K562 (cell line): ENCODE measurements around the gene NXN. TPM values are rescaled to one million over a fixed set of nuclear protein-coding genes. Genes with fewer than 3 reads are reported as not detected.

Experiments
- ATAC-seq: fragments of 200-7000 bp; cut with Tn5 transposase; 3 replicates; pipeline ENCODE4 v1.9.1; 2020; ENCODE audit warnings: moderate library complexity
- BruUV-seq: library from RNA; stranded (reverse); fragments of 400-500 nt; replicated peaks from 2 replicates; lab custom pipeline; 2021; lab: Mats Ljungman, UMichigan
- CTCF ChIA-PET: fragments of 300-600 bp; formaldehyde crosslinking; extraction: SDS; loops from one replicate; lab custom pipeline; 2021; ENCODE audit warnings: low intra/inter-chr PET ratio; lab: Yijun Ruan, JAX
- POLR2A ChIA-PET: fragments of 300-600, 350-650 bp; sonication (Branson Sonifier 250); formaldehyde crosslinking; extraction: SDS; loops from one replicate; lab custom pipeline; 2021; ENCODE audit warnings: antibody characterized with exemption, inconsistent platforms; lab: Yijun Ruan, JAX
- DNase-seq, 4 experiments: peaks; one replicate each; pipeline versions ENCODE4 v3.0.0 to v3.0.0-alpha.2; 2011 to 2018; ENCODE audit warnings: low spot score in 3 of 4, mixed read lengths in 3 of 4; ENCODE audit errors: extremely low read depth in 1 of 4
- FAIRE-seq: peaks from 2 replicates; lab custom pipeline; 2011; peaks lifted over from hg19 to GRCh38; lab: Jason Lieb, UNC
- H2AFZ ChIP-seq: 2 replicates; pipeline ENCODE4 v1.6.0; 2011; ENCODE audit warnings: low read depth, low read length, control low read depth, inconsistent platforms
- H3K27ac ChIP-seq: fragments of 200-600 bp; 3 replicates; pipeline ENCODE4 v1.8.0; 2011; ENCODE audit warnings: low read depth, mild to moderate bottlenecking, control low read depth, inconsistent platforms, low read length, moderate library complexity, mixed read lengths; ENCODE audit errors: extremely low read depth
- H3K27me3 ChIP-seq, 2 experiments: fragments of 300-600 bp in 1 of 2; 2 replicates in 1 of 2; 3 replicates in 1 of 2; pipeline versions ENCODE4 v1.6.0 to v1.8.0; 2011; ENCODE audit warnings: inconsistent platforms in 2 of 2, low read length in 2 of 2, mild to moderate bottlenecking in 1 of 2, mixed read lengths in 1 of 2, moderate library complexity in 1 of 2; ENCODE audit not compliant: control insufficient read depth in 2 of 2, insufficient read depth in 2 of 2
- H3K36me3 ChIP-seq: fragments of 300-600 bp; 3 replicates; pipeline ENCODE4 v1.8.0; 2011; ENCODE audit warnings: mild to moderate bottlenecking, low read length, inconsistent platforms; ENCODE audit not compliant: control insufficient read depth, insufficient read depth
- H3K4me1 ChIP-seq, 2 experiments: fragments of 200-600 bp in 1 of 2; replicated peaks in 1 of 2; 2 replicates in 1 of 2; 3 replicates in 1 of 2; pipeline versions ENCODE4 v1.5.1 to v1.8.0; 2011; ENCODE audit warnings: inconsistent platforms in 2 of 2, low read length in 2 of 2, mild to moderate bottlenecking in 1 of 2, mixed read lengths in 1 of 2, moderate library complexity in 1 of 2; ENCODE audit not compliant: control insufficient read depth in 2 of 2, insufficient read depth in 2 of 2
- H3K4me2 ChIP-seq: 2 replicates; pipeline ENCODE4 v1.6.1; 2011; ENCODE audit warnings: low read length, control low read depth, inconsistent platforms, mixed read lengths; ENCODE audit not compliant: insufficient read depth
- H3K4me3 ChIP-seq: fragments of 200-600 bp; sonication (generic), shearing (Covaris generic); 2 replicates; pipeline ENCODE4 v1.5.1; 2016; ENCODE audit warnings: control low read depth, inconsistent platforms
- H3K79me2 ChIP-seq: fragments of 200-600 bp; 3 replicates; pipeline ENCODE4 v1.8.0; 2011; ENCODE audit warnings: low read length, inconsistent platforms; ENCODE audit not compliant: control insufficient read depth, insufficient read depth
- H3K9ac ChIP-seq, 2 experiments: 2 replicates each; pipeline versions ENCODE4 v1.6.0 to v1.6.1; 2011; ENCODE audit warnings: low read depth in 2 of 2, low read length in 2 of 2, control low read depth in 1 of 2, inconsistent platforms in 1 of 2, mild to moderate bottlenecking in 1 of 2, mixed read lengths in 1 of 2; ENCODE audit not compliant: insufficient read depth in 1 of 2
- H3K9me1 ChIP-seq: one replicate; pipeline ENCODE4 v1.6.0; 2011; ENCODE audit warnings: inconsistent platforms, mild to moderate bottlenecking, low read length, moderate library complexity; ENCODE audit not compliant: control insufficient read depth, insufficient read depth
- H3K9me3 ChIP-seq: replicated peaks from 2 replicates; pipeline ENCODE4 v1.5.1; 2011; ENCODE audit warnings: low read depth, low read length, inconsistent platforms; ENCODE audit not compliant: control insufficient read depth, insufficient read depth
- H4K20me1 ChIP-seq: replicated peaks from 2 replicates; pipeline ENCODE4 v1.6.1; 2011; ENCODE audit warnings: low read length, inconsistent platforms, mixed read lengths; ENCODE audit not compliant: control insufficient read depth, insufficient read depth
- CCAR2 ChIP-seq: fragments of 200-400 bp; formaldehyde crosslinking; IDR thresholded peaks from 2 replicates; pipeline ENCODE4 v1.6.1; 2017; ENCODE audit warnings: mild to moderate bottlenecking, low read depth, low read length
- ILK ChIP-seq: fragments of 450-650 bp; IDR thresholded peaks from 2 replicates; pipeline ENCODE4 v1.6.1; 2016; ENCODE audit warnings: missing genetic modification characterization, low read depth, mild to moderate bottlenecking, missing compliant biosample characterization, moderate library complexity, borderline replicate concordance
- MAFG ChIP-seq: fragments of 450-650 bp; conservative IDR thresholded peaks from 2 replicates; pipeline ENCODE4 v1.6.1; 2016; ENCODE audit warnings: missing genetic modification characterization, missing compliant biosample characterization
- MED1 ChIP-seq: sonication (generic); formaldehyde crosslinking; IDR thresholded peaks from 2 replicates; pipeline ENCODE4 v1.8.1; 2023; ENCODE audit warnings: missing genetic modification reagents, borderline replicate concordance
- MIER1 ChIP-seq: fragments of 450-650 bp; IDR thresholded peaks from 2 replicates; pipeline ENCODE4 v1.6.1; 2016; ENCODE audit warnings: antibody characterized with exemption, mild to moderate bottlenecking, low read depth
- MLLT1 ChIP-seq, 2 experiments: fragments of 450-650 bp; IDR thresholded peaks; 2 replicates each; pipeline ENCODE4 v1.6.1; 2016
- NUFIP1 ChIP-seq: fragments of 450-650 bp; IDR thresholded peaks from 2 replicates; pipeline ENCODE4 v1.6.1; 2018; ENCODE audit not compliant: partially characterized antibody
- PHF20 ChIP-seq: fragments of 450-650 bp; IDR thresholded peaks from 2 replicates; pipeline ENCODE4 v1.6.1; 2018; ENCODE audit not compliant: partially characterized antibody
- POLR3G ChIP-seq: IDR thresholded peaks from 2 replicates; pipeline ENCODE4 v1.6.1; 2011; ENCODE audit not compliant: insufficient read length, insufficient replicate concordance; ENCODE audit errors: extremely low read depth
- RBM34 ChIP-seq: fragments of 200-400 bp; formaldehyde crosslinking; IDR thresholded peaks from 2 replicates; pipeline ENCODE4 v1.6.1; 2018; ENCODE audit warnings: low read length, borderline replicate concordance; ENCODE audit not compliant: insufficient read depth
- SOX6 ChIP-seq: fragments of 450-650 bp; IDR thresholded peaks from 2 replicates; pipeline ENCODE4 v1.6.1; 2014; ENCODE audit warnings: mild to moderate bottlenecking
- SP2 ChIP-seq: IDR thresholded peaks from 2 replicates; pipeline ENCODE4 v1.6.1; 2011; ENCODE audit warnings: mild to moderate bottlenecking, low read depth, low read length, moderate library complexity; ENCODE audit not compliant: poor library complexity, severe bottlenecking; ENCODE audit errors: extremely low read depth
- TAF9B ChIP-seq: fragments of 450-650 bp; IDR thresholded peaks from 2 replicates; pipeline ENCODE4 v1.6.1; 2018; ENCODE audit warnings: mild to moderate bottlenecking; ENCODE audit not compliant: partially characterized antibody
- ZNF140 ChIP-seq: fragments of 250-450 bp; sonication (Bioruptor Pico); IDR thresholded peaks from 2 replicates; pipeline ENCODE4 v1.8.0; 2021; ENCODE audit warnings: moderate library complexity, mild to moderate bottlenecking, inconsistent platforms
- ZNF668 ChIP-seq: fragments of 250-450 bp; sonication (Bioruptor Pico); IDR thresholded peaks from 2 replicates; pipeline ENCODE4 v1.8.0; 2022; ENCODE audit warnings: mild to moderate bottlenecking, inconsistent platforms
- ZNF75A ChIP-seq: fragments of 450-650 bp; formaldehyde crosslinking; IDR thresholded peaks from 2 replicates; pipeline ENCODE4 v1.4.0; 2020; ENCODE audit warnings: mild to moderate bottlenecking
- WGBS: fragments of 100-300 bp; shearing (Covaris generic); methylation state at CpG from one replicate; pipeline ENCODE4 v1.1.6; 2016; ENCODE audit warnings: low coverage, mixed read lengths; ENCODE audit not compliant: insufficient coverage; ENCODE audit errors: missing lambda C conversion rate; 5-methylcytosine and 5-hydroxymethylcytosine counted together
- in situ Hi-C: fragments of 300-500 bp; cut with MboI; formaldehyde crosslinking; loops from 4 replicates; pipeline ENCODE4 v1.15.0; 2018; ENCODE audit warnings: inconsistent platforms, mixed read lengths
- intact Hi-C: fragments of 100-400 bp; cut with micrococcal nuclease; formaldehyde crosslinking; loops from 2 replicates; pipeline ENCODE4 v1.14.2; 2022
- polyA plus RNA-seq, 8 experiments: library from polyadenylated mRNA; depleted of rRNA in 4 of 8; stranded (reverse) in 5 of 8; unstranded in 3 of 8; fragments of >200 nt; fragmentation: Nextera tagmentation in 2 of 8; fragmentation: Illumina TruSeq in 1 of 8; extraction: Ambion mirVana in 2 of 8; extraction: Trizol in 1 of 8; gene quantifications; 2 replicates each; pipeline versions ENCODE4 v1.2.1 to v1.2.3, GENCODE V29; 2011 to 2014; ENCODE audit warnings: inconsistent platforms in 1 of 8, missing spikeins in 1 of 8
- total RNA-seq, 7 experiments: library from RNA; depleted of rRNA in 6 of 7; stranded (reverse); fragments of >200 nt in 6 of 7; fragmentation: Illumina TruSeq in 2 of 7; extraction: Trizol in 2 of 7; gene quantifications; 2 replicates each; pipeline versions ENCODE4 v1.2.1 to v1.2.3, GENCODE V29; 2011 to 2021; ENCODE audit warnings: low replicate concordance in 1 of 7

NXN gene
- total and polyA plus RNA-seq, 9 of the 15 experiments (the other 6 are each of a cell fraction or from before 2014, with no cell fraction given) = 0.08 to 0.39 (median 0.29) TPM; not detected in 5

DNA sequence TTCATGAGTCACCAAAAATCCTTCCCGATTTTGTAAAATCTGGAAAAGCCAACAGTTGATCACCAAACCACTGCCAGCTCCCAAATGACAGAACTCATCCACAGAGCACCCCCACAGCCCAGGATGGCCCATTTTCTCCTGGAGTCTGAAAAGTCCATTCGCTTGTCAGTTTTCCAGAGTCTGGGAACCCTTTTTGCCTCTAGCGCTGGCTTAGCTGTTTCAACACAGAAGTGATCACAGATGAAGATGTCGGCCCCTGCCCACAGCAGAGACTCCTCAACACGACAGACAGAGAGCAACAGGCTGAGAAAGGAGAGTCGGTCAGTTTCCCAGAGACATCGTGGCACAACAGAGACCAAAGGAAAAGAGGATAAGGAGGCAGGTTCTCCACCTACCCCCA, 66.4 kb downstream of the NXN start:
- no peak for FAIRE-seq
- whole genome bisulfite sequencing = 0% methylated on average over 4 of the region's 7 CpGs
- POLR2A ChIA-PET = no interaction called here
- CTCF ChIA-PET = no interaction called here
- no peaks in the 10 kb centered on the region for H3K79me2 ChIP-seq
- H3K9me3 ChIP-seq = no peaks in the 10 kb centered on the region
- H3K9me1 ChIP-seq = no peaks in the 10 kb centered on the region
- no peak overlapping the region for H2AFZ ChIP-seq
- H3K36me3 ChIP-seq = no peaks in the 10 kb centered on the region
- no peak overlapping the region for H3K9ac ChIP-seq
- intact Hi-C loops (no loop called here), in situ Hi-C loops (no loop called here)
- peaks cover 16 to 47% of the 10 kb centered on the region in 2 experiments for H3K27me3 ChIP-seq
- H3K4me2 ChIP-seq = no peak overlapping the region
- no TSS peak for BruUV-seq
- H4K20me1 ChIP-seq = no peaks in the 10 kb centered on the region
- no peaks in the 10 kb centered on the region for H3K4me1 ChIP-seq
- no peak for TF ChIP-seq SP2
- TF ChIP-seq ZNF668 (CRISPR knock-in tag) = no peak
- no peak for TF ChIP-seq MAFG
- TF ChIP-seq CCAR2 = no peak
- no peak for TF ChIP-seq PHF20
- TF ChIP-seq MED1 (CRISPR knock-in tag) = no peak
- TF ChIP-seq MLLT1 (IDR thresholded peaks at IDR 0.05) = no peak
- TF ChIP-seq ZNF140 (CRISPR knock-in tag) = no peak
- no peak for TF ChIP-seq POLR3G
- no peak for TF ChIP-seq MIER1
- no peak for TF ChIP-seq ZNF75A (CRISPR knock-in tag)
- no peak for TF ChIP-seq SOX6
- no peak for TF ChIP-seq ILK (tag)
- no peak for TF ChIP-seq RBM34
- TF ChIP-seq TAF9B = no peak
- TF ChIP-seq NUFIP1 = no peak
- H3K27ac ChIP-seq = no peak overlapping the region
- ATAC-seq = no peak
- DNase-seq = no peak
- no peak overlapping the region for H3K4me3 ChIP-seq
